Prostate gland (tissue), 2 donors: ENCODE measurements around the gene PIGT. TPM values are rescaled to one million over a fixed set of nuclear protein-coding genes. Genes with fewer than 3 reads are reported as not detected.
A peak's percentile ranks its signal among the peaks of the same experiment; 100 is the strongest.

Experiments used
- DNase-seq: peaks from one replicate; pipeline ENCODE4 v3.0.0-alpha.2; 2019; ENCODE audit warnings: low spot score
- H3K27ac ChIP-seq, 2 donors: fragments of 200-600 bp; sonication (generic); 2 replicates each; pipeline ENCODE4 v1.5.1; 2017 to 2019
- H3K27me3 ChIP-seq: fragments of 200-600 bp; sonication (generic); replicated peaks from 2 replicates; pipeline ENCODE4 v1.5.1; 2019; ENCODE audit not compliant: insufficient read depth
- H3K36me3 ChIP-seq, 2 donors: fragments of 200-600 bp; sonication (generic); 1 replicate in 1 of 2; 2 replicates in 1 of 2; pipeline versions ENCODE4 v1.5.1 to v1.8.1; 2017 to 2019
- H3K4me1 ChIP-seq: fragments of 200-600 bp; sonication (generic); replicated peaks from 2 replicates; pipeline ENCODE4 v1.5.1; 2019
- H3K4me3 ChIP-seq, 2 donors: fragments of 200-600 bp; sonication (generic); 2 replicates each; pipeline ENCODE4 v1.5.1; 2017 to 2019
- H3K9me3 ChIP-seq: fragments of 200-600 bp; sonication (generic); 2 replicates; pipeline ENCODE4 v1.5.1; 2017
- CTCF ChIP-seq, 4 experiments: fragments of 200-600 bp in 2 of 4; fragments of 450-650 bp in 2 of 4; sonication (generic) in 2 of 4; IDR thresholded peaks; 1 replicate in 3 of 4; 2 replicates in 1 of 4; pipeline ENCODE4 v1.5.1; 2016 to 2019; ENCODE audit warnings: antibody characterized with exemption in 4 of 4, mild to moderate bottlenecking in 2 of 4, moderate library complexity in 2 of 4
- POLR2A ChIP-seq: fragments of 450-650 bp; IDR thresholded peaks from one replicate; pipeline ENCODE4 v1.6.1; 2016; ENCODE audit warnings: antibody characterized with exemption, mild to moderate bottlenecking
- POLR2AphosphoS5 ChIP-seq: sonication (generic); formaldehyde crosslinking; IDR thresholded peaks from one replicate; pipeline ENCODE4 v1.6.1; 2017; ENCODE audit warnings: antibody characterized with exemption
- WGBS: methylation state at CpG from one replicate; pipeline ENCODE4 v1.1.5; 2018; 5-methylcytosine and 5-hydroxymethylcytosine counted together
- intact Hi-C: fragments of 100-400 bp; cut with DNase I; formaldehyde crosslinking; loops from one replicate; pipeline ENCODE4 v1.14.2; 2022
- total RNA-seq, 2 donors: library from RNA; depleted of rRNA; stranded (reverse); fragments of >200 nt; gene quantifications; one replicate each; pipeline ENCODE4 v1.1.0, GENCODE V29; 2016

The PIGT gene
- total RNA-seq, 2 donors from 2014 or later: 91.8 to 136 TPM

- intact Hi-C loops: no loop called here
These were observed 25.8 kb downstream of the PIGT start for GRCh38 chr20:45441746-45442145.

GRCh38 chr20:45444050-45444449 is 28.1 kb downstream of the PIGT start:
- intact Hi-C loops: no loop called here
- H3K27ac ChIP-seq: no peak overlapping the region

More at GRCh38 chr20:45441746-45442145, 25.8 kb downstream of the PIGT start:
- H3K9me3 ChIP-seq: no peaks in the 10 kb centered on the region
- H3K4me3 ChIP-seq: no peak overlapping the region
- H3K4me1 ChIP-seq: no peaks in the 10 kb centered on the region
- H3K27ac ChIP-seq: no peak overlapping the region
- no peaks in the 10 kb centered on the region for H3K27me3 ChIP-seq
- H3K36me3 ChIP-seq: no peaks in the 10 kb centered on the region
- 67% methylated on average over 1 of the region's 1 CpG for WGBS
- TF ChIP-seq POLR2A: no peak
- no peak for TF ChIP-seq CTCF (IDR thresholded peaks at IDR 0.05)
- no peak for TF ChIP-seq POLR2AphosphoS5
- no peak for DNase-seq

GRCh38 chr20:45445805-45446562 is 30.0 kb downstream of the PIGT start:
- DNase-seq: no peak
- Histone ChIP-seq H3K4me1 (no peaks in the 10 kb centered on the region), H3K27me3 (no peaks in the 10 kb centered on the region), H3K36me3 (no peaks in the 10 kb centered on the region), H3K27ac (peak overlapping the region; percentile 24 to 65), H3K9me3 (no peaks in the 10 kb centered on the region), H3K4me3 (peak overlapping the region in 1 of 2 donors; percentile 0)
- TF ChIP-seq POLR2A (no peak), POLR2AphosphoS5 (no peak), CTCF (IDR thresholded peaks at IDR 0.05) (peak in 1 of 4 experiments; percentile 7)
- whole genome bisulfite sequencing: 68% methylated on average over 7 of the region's 7 CpGs
- intact Hi-C loops: no loop called here

More at GRCh38 chr20:45444050-45444449, 28.1 kb downstream of the PIGT start:
- TF ChIP-seq POLR2AphosphoS5 (no peak), CTCF (IDR thresholded peaks at IDR 0.05) (no peak), POLR2A (no peak)
- no peaks in the 10 kb centered on the region for H3K36me3 ChIP-seq
- no peaks in the 10 kb centered on the region for H3K4me1 ChIP-seq
- H3K27me3 ChIP-seq: no peaks in the 10 kb centered on the region
- no peak for DNase-seq
- H3K4me3 ChIP-seq: no peak overlapping the region
- no peaks in the 10 kb centered on the region for H3K9me3 ChIP-seq

GRCh38 chr20:45448270-45448669 is 32.3 kb downstream of the PIGT start:
- no peak for TF ChIP-seq CTCF (IDR thresholded peaks at IDR 0.05)
- TF ChIP-seq POLR2AphosphoS5: peak; percentile 55
- intact Hi-C loops: no loop called here
- no peaks in the 10 kb centered on the region for H3K4me1 ChIP-seq
- H3K4me3 ChIP-seq: no peak overlapping the region
- WGBS: 27% methylated on average over 6 of the region's 6 CpGs
- DNase-seq: no peak
- H3K27ac ChIP-seq: peak overlapping the region; percentile 65 to 71
- no peaks in the 10 kb centered on the region for H3K9me3 ChIP-seq
- H3K36me3 ChIP-seq: no peaks in the 10 kb centered on the region
- H3K27me3 ChIP-seq: no peaks in the 10 kb centered on the region

- H3K27ac ChIP-seq: peak overlapping the region; percentile 65 to 71
These were observed 33.6 kb downstream of the PIGT start for GRCh38 chr20:45449528-45449927.

More at GRCh38 chr20:45449528-45449927, 33.6 kb downstream of the PIGT start:
- no peaks in the 10 kb centered on the region for H3K36me3 ChIP-seq
- H3K9me3 ChIP-seq: no peaks in the 10 kb centered on the region
- WGBS: 53% methylated on average over 3 of the region's 3 CpGs
- H3K4me1 ChIP-seq: no peaks in the 10 kb centered on the region
- TF ChIP-seq CTCF (IDR thresholded peaks at IDR 0.05): no peak
- no peak for TF ChIP-seq POLR2A
- peak; percentile 86 for TF ChIP-seq POLR2AphosphoS5
- no peak for DNase-seq
- intact Hi-C loops: no loop called here
- H3K27me3 ChIP-seq: no peaks in the 10 kb centered on the region
- no peak overlapping the region for H3K4me3 ChIP-seq
